GM12875 (cell line): ENCODE results near the gene CDC20B.

Experiments used
- H3K4me3 ChIP-seq: one replicate; pipeline ENCODE4 v1.5.1; 2011; ENCODE audit warnings: low read depth, low read length, control low read depth
- CTCF ChIP-seq: IDR thresholded peaks from 2 replicates; pipeline ENCODE4 v1.5.1; 2011; ENCODE audit warnings: low read depth, mild to moderate bottlenecking, control low read depth, inconsistent platforms, low read length, moderate library complexity, borderline replicate concordance; ENCODE audit not compliant: insufficient read depth

The CDC20B gene

GRCh38 chr5:55063899-55064298 is 109.1 kb downstream of the CDC20B start:
- H3K4me3 ChIP-seq = no peak overlapping the region
- TF ChIP-seq CTCF = no peak

GRCh38 chr5:55063220-55063863 is 109.6 kb downstream of the CDC20B start:
- no peak overlapping the region for H3K4me3 ChIP-seq
- no peak for TF ChIP-seq CTCF
